Caco-2 (cell line): Measurements from ENCODE around the gene MRTO4. TPM values are rescaled to one million over a fixed set of nuclear protein-coding genes. Genes with fewer than 3 reads are reported as not detected.
"Not testable (repeated sequence)": the region's sequence is repeated elsewhere in the genome, so short reads cannot be mapped to it uniquely, and the experiment has no call there.

Experiments
- BruUV-seq: library from RNA; stranded (reverse); fragments of 400-500 nt; replicated peaks from 2 replicates; lab custom pipeline; 2021; lab: Mats Ljungman, UMichigan
- CTCF ChIA-PET: fragments of 300-600 bp; sonication (Branson Sonifier 250); formaldehyde crosslinking; loops from one replicate; lab custom pipeline; 2022; ENCODE audit warnings: antibody characterized with exemption; lab: Charles Lee
- POLR2A ChIA-PET: fragments of 300-600 bp; sonication (Branson Sonifier 250); formaldehyde crosslinking; loops from one replicate; lab custom pipeline; 2022; ENCODE audit warnings: antibody characterized with exemption; lab: Charles Lee
- DNase-seq, 2 experiments: peaks; one replicate each; pipeline versions ENCODE4 v3.0.0 to v3.0.0-alpha.2; 2020 to 2022
- H3K27me3 ChIP-seq: replicated peaks from 2 replicates; pipeline ENCODE4 v1.6.0; 2011; ENCODE audit warnings: low read length; ENCODE audit not compliant: control insufficient read depth, insufficient read depth
- H3K36me3 ChIP-seq: 2 replicates; pipeline ENCODE4 v1.5.1; 2011; ENCODE audit warnings: low read length; ENCODE audit not compliant: control insufficient read depth, insufficient read depth
- H3K4me1 ChIP-seq: fragments of 250-450 bp; sonication (Bioruptor Pico); 2 replicates; pipeline ENCODE4 v1.5.1; 2020; ENCODE audit warnings: mild to moderate bottlenecking
- H3K4me3 ChIP-seq: 2 replicates; pipeline ENCODE4 v1.5.1; 2011; ENCODE audit warnings: low read depth, mild to moderate bottlenecking, control low read depth, low read length
- H3K9me3 ChIP-seq: fragments of 250-450 bp; sonication (Bioruptor Pico); 2 replicates; pipeline ENCODE4 v1.5.1; 2020; ENCODE audit warnings: mild to moderate bottlenecking, moderate library complexity
- H3K27ac Mint-ChIP-seq: one replicate; pipeline ENCODE4 v1.8.0; 2022; ENCODE audit warnings: mixed read lengths; ENCODE audit not compliant: unreplicated experiment
- H3K27me3 Mint-ChIP-seq: one replicate; pipeline ENCODE4 v1.8.0; 2022; ENCODE audit warnings: mixed read lengths; ENCODE audit not compliant: insufficient read depth, unreplicated experiment
- H3K36me3 Mint-ChIP-seq: one replicate; pipeline ENCODE4 v1.8.0; 2022; ENCODE audit warnings: mild to moderate bottlenecking, mixed read lengths; ENCODE audit not compliant: insufficient read depth, unreplicated experiment
- H3K4me1 Mint-ChIP-seq: one replicate; pipeline ENCODE4 v1.8.0; 2022; ENCODE audit warnings: low read depth, mixed read lengths; ENCODE audit not compliant: unreplicated experiment
- H3K4me3 Mint-ChIP-seq: one replicate; pipeline ENCODE4 v1.8.0; 2022; ENCODE audit warnings: mild to moderate bottlenecking, moderate library complexity, mixed read lengths; ENCODE audit not compliant: unreplicated experiment
- H3K9me3 Mint-ChIP-seq: one replicate; pipeline ENCODE4 v1.8.0; 2022; ENCODE audit warnings: mixed read lengths; ENCODE audit not compliant: unreplicated experiment
- intact Hi-C: fragments of 100-400 bp; cut with micrococcal nuclease; formaldehyde crosslinking; loops from one replicate; pipeline ENCODE4 v1.10.0; 2022; ENCODE audit not compliant: unreplicated experiment
- total RNA-seq: library from RNA; stranded (reverse); gene quantifications from 2 replicates; pipeline ENCODE4 v1.2.3, GENCODE V29; 2022
- TF ChIP-seq, protein P1 (sequence below), 2 experiments: fragments of 200-600 bp in 1 of 2; IDR thresholded peaks; 1 replicate in 1 of 2; 2 replicates in 1 of 2; pipeline versions ENCODE4 v1.5.1 to v1.8.0; 2011 to 2022; ENCODE audit warnings: antibody characterized with exemption in 1 of 2, control low read depth in 1 of 2, inconsistent platforms in 1 of 2, low read depth in 1 of 2, low read length in 1 of 2, mild to moderate bottlenecking in 1 of 2, moderate library complexity in 1 of 2; ENCODE audit not compliant: insufficient read depth in 1 of 2, severe bottlenecking in 1 of 2, unreplicated experiment in 1 of 2

Gene MRTO4
- total RNA-seq, 1 experiment from 2014 or later, result 52.6 TPM

DNA sequence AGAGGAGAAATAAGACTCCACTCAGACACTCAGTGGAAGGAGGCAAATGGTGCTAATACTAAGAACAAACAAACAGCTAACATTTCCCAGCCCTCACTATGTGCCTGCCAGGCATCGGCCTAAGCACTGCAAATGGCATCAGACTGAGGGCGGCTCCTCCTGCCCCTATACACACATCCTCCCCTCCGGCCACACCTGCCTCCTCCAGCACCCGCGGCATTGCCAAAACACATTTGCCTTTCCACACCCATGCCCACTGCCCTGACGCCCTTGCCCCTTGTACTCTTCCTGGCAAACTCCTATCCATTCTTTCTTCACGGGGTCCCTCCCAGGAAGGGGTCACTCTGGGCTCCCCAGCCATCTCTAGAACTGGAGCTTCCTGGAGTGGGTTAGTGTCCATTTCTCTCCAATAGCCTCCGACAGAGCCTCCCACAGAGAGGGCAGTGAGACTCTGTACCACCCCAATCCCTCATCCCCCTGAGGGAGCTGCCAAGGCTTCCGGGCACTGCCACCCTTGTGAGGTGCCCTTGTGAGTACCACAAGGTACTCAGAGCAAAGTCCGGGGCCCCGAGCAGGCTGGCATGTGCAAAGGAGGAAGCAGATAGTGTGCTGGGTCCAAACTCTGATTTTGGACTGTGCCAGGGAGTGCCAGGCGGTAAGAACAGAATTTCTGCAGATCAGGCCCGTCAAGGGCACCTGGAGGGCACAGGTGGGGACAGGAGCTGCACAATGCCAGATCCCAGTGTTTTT is 36.0 kb downstream of the MRTO4 start:
- peaks cover 10% of the 10 kb centered on the region for H3K9me3 Mint-ChIP-seq
- H3K4me1 Mint-ChIP-seq, result peaks cover 10% of the 10 kb centered on the region
- no peak overlapping the region for H3K4me3 ChIP-seq
- TF ChIP-seq, protein P1, sequence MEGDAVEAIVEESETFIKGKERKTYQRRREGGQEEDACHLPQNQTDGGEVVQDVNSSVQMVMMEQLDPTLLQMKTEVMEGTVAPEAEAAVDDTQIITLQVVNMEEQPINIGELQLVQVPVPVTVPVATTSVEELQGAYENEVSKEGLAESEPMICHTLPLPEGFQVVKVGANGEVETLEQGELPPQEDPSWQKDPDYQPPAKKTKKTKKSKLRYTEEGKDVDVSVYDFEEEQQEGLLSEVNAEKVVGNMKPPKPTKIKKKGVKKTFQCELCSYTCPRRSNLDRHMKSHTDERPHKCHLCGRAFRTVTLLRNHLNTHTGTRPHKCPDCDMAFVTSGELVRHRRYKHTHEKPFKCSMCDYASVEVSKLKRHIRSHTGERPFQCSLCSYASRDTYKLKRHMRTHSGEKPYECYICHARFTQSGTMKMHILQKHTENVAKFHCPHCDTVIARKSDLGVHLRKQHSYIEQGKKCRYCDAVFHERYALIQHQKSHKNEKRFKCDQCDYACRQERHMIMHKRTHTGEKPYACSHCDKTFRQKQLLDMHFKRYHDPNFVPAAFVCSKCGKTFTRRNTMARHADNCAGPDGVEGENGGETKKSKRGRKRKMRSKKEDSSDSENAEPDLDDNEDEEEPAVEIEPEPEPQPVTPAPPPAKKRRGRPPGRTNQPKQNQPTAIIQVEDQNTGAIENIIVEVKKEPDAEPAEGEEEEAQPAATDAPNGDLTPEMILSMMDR (IDR thresholded peaks at IDR 0.05; ENCODE audit: insufficient read depth in 1 of 2, low read depth in 1 of 2, low read length in 1 of 2, severe bottlenecking in 1 of 2, unreplicated experiment in 1 of 2), result no peak
- no peaks in the 10 kb centered on the region for H3K9me3 ChIP-seq
- no peak for DNase-seq
- ChIA-PET POLR2A (no interaction called here), CTCF (interaction anchor here (0.6 kb wide), 1 partner anchor 35 kb away, joined by 3 read pairs; no protein-coding TSS in a partner anchor)
- H3K4me3 Mint-ChIP-seq, result peak overlapping the region; percentile 66
- TSS peak; percentile 33 for BruUV-seq
- no peaks in the 10 kb centered on the region for H3K4me1 ChIP-seq
- no peak overlapping the region for H3K27ac Mint-ChIP-seq
- no peaks in the 10 kb centered on the region for H3K36me3 Mint-ChIP-seq
- no peaks in the 10 kb centered on the region for H3K27me3 Mint-ChIP-seq
- H3K36me3 ChIP-seq, result no peaks in the 10 kb centered on the region
- no peaks in the 10 kb centered on the region for H3K27me3 ChIP-seq
- intact Hi-C loops, result no loop called here

DNA sequence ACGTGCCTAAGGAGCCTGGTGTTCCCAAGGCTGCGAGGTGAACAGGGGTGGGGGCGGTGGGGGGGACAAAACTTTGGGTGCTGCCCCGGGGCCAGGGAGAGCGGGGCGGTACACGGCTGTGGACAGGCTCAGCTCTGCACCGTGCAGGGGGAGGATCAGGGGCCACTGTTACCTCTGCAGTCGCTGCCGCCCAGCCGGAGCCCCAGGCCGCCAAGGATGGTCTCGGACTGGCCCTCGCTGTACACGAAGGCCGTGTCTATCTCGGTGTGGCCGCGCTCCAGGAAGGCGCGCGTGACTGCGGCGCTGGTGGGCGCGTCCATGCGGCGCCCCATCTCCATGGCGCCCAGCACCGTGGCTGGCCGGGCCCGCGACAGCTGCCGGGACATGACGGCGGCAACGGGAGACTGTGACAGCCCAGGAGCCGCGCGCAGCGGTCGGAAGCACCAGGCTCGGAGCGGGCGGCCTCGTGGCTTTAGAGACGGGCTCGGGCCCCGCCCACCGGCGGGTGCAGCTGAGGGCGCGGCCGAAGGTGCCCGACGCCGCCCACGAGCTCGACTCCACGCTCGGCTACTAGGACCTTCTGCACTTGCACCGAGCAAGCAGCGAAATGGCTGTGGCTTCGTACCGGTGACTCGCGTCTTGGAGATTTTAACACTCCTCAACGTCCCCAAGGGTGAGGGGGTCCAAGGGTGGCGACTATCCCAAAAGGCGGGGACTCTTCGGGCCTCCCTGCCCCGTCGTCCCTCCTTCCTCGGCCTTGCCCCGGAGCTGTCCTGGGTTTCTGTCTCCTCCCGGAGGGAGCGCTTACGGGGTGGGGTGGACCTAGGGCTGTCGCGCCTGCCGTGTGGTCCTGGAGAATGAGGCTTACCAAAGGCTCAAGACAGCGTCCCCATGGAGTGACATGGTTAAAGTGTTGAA is 37.0 kb downstream of the MRTO4 start, which contains the start of gene AKR7A3:
Gene AKR7A3 (minus strand): TSS at position 447 of the 918 bp plus-strand sequence. CDS start 61 bp downstream, at position 386.
- H3K36me3 Mint-ChIP-seq, H3K36me3 ChIP-seq, BruUV-seq, H3K9me3 ChIP-seq, H3K27ac Mint-ChIP-seq, intact Hi-C loops, H3K4me1 ChIP-seq, H3K27me3 ChIP-seq, H3K27me3 Mint-ChIP-seq: not testable (repeated sequence)
- ChIA-PET POLR2A (interaction anchor here (0.7 kb wide), 1 partner anchor 28 kb away, joined by 3 read pairs; no protein-coding TSS in a partner anchor), CTCF (interaction anchor here (0.6 kb wide), 2 partner anchors 18 to 34 kb away, joined by 3 to 4 read pairs; no protein-coding TSS in a partner anchor)
- H3K4me3 ChIP-seq, result peak within 1 kb of the TSS; percentile 53
- Mint-ChIP-seq H3K4me3 (peak within 1 kb of the TSS; percentile 66), H3K9me3 (peaks cover 10% of the 10 kb centered on the region), H3K4me1 (peaks cover 10% of the 10 kb centered on the region)
- peak; percentile 59 to 72 for DNase-seq

DNA sequence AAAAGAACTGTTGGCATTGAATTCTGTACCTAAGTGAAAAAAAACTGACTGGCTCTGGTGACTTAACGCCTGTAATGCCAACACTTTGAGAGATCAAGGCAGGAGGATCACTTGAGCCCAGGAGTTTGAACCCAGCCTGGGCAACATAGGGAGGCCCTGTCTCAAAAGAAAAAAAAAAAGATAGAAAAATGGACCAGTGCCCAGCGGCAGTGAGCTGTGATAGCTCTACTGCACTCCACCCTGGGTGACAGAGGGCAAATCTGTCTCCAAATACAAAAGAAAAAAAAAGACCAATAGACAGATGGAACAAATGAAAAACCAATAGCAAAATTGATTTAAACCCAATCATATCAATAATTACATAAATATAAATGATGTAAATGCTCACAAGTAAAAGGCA is 37.6 kb downstream of the MRTO4 start:
- no peaks in the 10 kb centered on the region for H3K9me3 ChIP-seq
- peaks cover 10% of the 10 kb centered on the region for H3K4me1 Mint-ChIP-seq
- no peaks in the 10 kb centered on the region for H3K27me3 Mint-ChIP-seq
- ChIA-PET POLR2A (no interaction called here), CTCF (no interaction called here)
- TF ChIP-seq, protein P1 (IDR thresholded peaks at IDR 0.05; ENCODE audit: insufficient read depth in 1 of 2, low read depth in 1 of 2, low read length in 1 of 2, severe bottlenecking in 1 of 2, unreplicated experiment in 1 of 2), result no peak
- no peaks in the 10 kb centered on the region for H3K36me3 ChIP-seq
- H3K9me3 Mint-ChIP-seq, result peaks cover 15% of the 10 kb centered on the region
- H3K4me3 ChIP-seq, result peak overlapping the region; percentile 53
- BruUV-seq, result no TSS peak
- intact Hi-C loops, result no loop called here
- no peak for DNase-seq
- H3K27ac Mint-ChIP-seq, result no peak overlapping the region
- H3K4me3 Mint-ChIP-seq, result peak overlapping the region; percentile 66
- no peaks in the 10 kb centered on the region for H3K36me3 Mint-ChIP-seq
- H3K4me1 ChIP-seq, result no peaks in the 10 kb centered on the region
- H3K27me3 ChIP-seq, result no peaks in the 10 kb centered on the region
